ENCODE data around the gene CDC42SE2.

GRCh38 chr5:131266370-131267060 lies 2.7 kb downstream of the CDC42SE2 start:
- no peak for TF ChIP-seq CTCF (IDR thresholded peaks at IDR 0.05)
- TF ChIP-seq ETV6 (CRISPR knock-in tag; IDR thresholded peaks at IDR 0.05), result no peak
